SH-SY5Y (cell line): ENCODE results near the gene PWP2.

Experiments
- GATA2 ChIP-seq: IDR thresholded peaks from 2 replicates; pipeline ENCODE4 v1.6.1; 2011; ENCODE audit warnings: mild to moderate bottlenecking, low read depth, low read length
- GATA3 ChIP-seq: IDR thresholded peaks from 2 replicates; pipeline ENCODE4 v1.6.1; 2011; ENCODE audit warnings: low read depth, mild to moderate bottlenecking, low read length, moderate library complexity

- TF ChIP-seq GATA3 (no peak), GATA2 (no peak)
These were observed 15.0 kb upstream of the PWP2 start for GRCh38 chr21:44092211-44092610.
